GM13977 (cell line): ENCODE data around the gene TVP23A.

Experiments used
- DNase-seq: peaks from one replicate; pipeline ENCODE4 v3.0.0; 2012; ENCODE audit warnings: low spot score
- CTCF ChIP-seq: IDR thresholded peaks from 2 replicates; pipeline ENCODE4 v1.5.1; 2012; ENCODE audit warnings: mild to moderate bottlenecking, control low read depth; ENCODE audit not compliant: insufficient read depth; ENCODE audit errors: extremely low read depth, missing control alignments
- in situ Hi-C: fragments of 300-500 bp; cut with MboI; formaldehyde crosslinking; loops from one replicate; pipeline ENCODE4 v1.12.0; 2022; ENCODE audit warnings: low sequenced_read_pairs, low pct_unique_long_range_greater_than_20kb, mixed read lengths, inconsistent platforms; ENCODE audit not compliant: unreplicated experiment

TVP23A gene

GRCh38 chr16:10820546-10820945 is 2.0 kb upstream of the TVP23A start:
- DNase-seq: no peak
- no peak for TF ChIP-seq CTCF
- in situ Hi-C loops: no loop called here

DNA sequence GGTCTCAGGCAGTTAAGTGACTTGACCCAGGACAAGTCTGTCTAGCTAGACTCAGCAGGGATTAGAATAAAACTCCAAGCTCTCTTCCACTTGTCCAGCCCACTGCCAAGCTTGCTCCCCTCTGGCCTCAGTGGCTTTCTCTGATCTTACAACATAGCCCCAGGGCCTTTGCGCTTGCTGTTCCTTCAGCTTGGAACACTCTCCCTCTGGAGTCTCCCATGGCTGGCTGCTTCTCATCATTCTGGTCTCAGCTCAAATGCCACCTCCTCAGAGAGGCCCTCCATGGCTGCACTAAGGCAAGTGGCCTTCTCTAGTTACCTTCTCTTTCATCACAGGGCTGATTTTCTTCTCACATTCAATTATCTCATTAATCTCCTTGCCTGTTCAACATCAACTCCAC is 1.1 kb downstream of the TVP23A start:
- DNase-seq: no peak
- TF ChIP-seq CTCF: no peak
- in situ Hi-C loops: loop anchor here (10.0 kb wide), 1 partner anchor 47 kb away; no protein-coding TSS in a partner anchor

- no peak for DNase-seq
- no peak for TF ChIP-seq CTCF
- in situ Hi-C loops: loop anchor here (10.0 kb wide), 1 partner anchor 52 kb away; no protein-coding TSS in a partner anchor
Measured at GRCh38 chr16:10813099-10813455, 5.5 kb downstream of the TVP23A start.

DNA sequence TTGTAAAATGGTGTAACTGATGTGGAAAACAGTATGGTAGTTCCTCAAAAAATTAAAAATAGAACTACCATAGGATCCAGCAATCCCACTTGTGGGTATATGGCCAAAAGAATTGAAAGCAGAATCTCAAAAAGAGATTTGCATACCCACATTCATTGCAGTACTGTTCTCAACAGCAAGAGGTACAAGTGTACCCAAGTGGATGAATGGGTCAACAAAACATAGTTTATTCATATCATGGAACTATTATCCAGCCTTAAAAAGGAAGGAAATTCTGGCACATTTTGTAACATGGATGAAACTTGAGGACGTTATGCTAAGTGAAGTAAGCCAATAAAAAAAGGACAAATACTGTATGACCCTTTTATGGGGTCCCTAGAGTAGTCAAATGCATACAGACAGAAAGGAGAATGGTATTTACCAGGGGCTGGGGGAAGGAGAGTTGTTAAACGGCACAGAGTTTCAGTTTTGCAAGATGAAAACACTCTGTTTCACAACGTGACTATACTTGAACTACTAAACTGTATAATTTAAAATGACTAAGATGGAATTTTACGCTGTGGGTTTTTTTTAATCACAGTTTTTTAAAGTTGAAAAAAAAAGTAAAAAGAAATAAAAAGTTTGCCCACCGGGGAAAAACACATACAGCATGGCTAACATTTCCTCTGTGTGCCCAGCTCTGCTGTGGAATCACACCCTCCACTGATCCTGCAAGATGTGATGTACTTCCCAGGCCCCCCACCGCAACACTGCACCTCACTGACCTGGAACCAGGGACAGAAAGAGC is 6.1 kb downstream of the TVP23A start:
- DNase-seq: peak; percentile 60
- in situ Hi-C loops: loop anchor here (10.0 kb wide), 1 partner anchor 52 kb away; no protein-coding TSS in a partner anchor
- TF ChIP-seq CTCF: no peak

DNA sequence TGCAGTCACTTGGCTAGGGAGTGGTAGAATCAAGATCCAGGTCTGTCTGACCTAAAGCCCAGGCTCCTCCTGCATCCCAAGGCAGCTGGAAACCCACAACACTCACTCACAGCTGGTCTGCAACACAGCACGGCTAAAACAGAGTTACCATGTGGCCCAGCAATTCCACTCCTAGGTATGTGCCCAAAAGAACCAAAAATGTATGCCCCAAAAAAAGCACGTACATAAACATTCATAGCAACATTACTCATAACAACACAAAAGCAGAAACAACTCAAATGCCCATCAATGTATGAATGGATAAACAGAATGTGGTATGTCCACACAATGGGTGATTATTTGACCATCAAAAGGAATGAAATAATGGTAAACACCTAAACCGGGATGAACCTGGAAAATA is 8.9 kb downstream of the TVP23A start:
- DNase-seq: no peak
- in situ Hi-C loops: loop anchor here (10.0 kb wide), 1 partner anchor 55 kb away; no protein-coding TSS in a partner anchor
- TF ChIP-seq CTCF: no peak

- no peak for TF ChIP-seq CTCF
- in situ Hi-C loops: no loop called here
Measured at GRCh38 chr16:10808850-10809249, 9.7 kb downstream of the TVP23A start.

More at GRCh38 chr16:10808850-10809249, 9.7 kb downstream of the TVP23A start:
- no peak for DNase-seq
